Keratinocyte (primary cell): ENCODE results near the gene FBXO7. TPM values are rescaled to one million over a fixed set of nuclear protein-coding genes. Genes with fewer than 3 reads are reported as not detected.
A peak's percentile ranks its signal among the peaks of the same experiment; 100 is the strongest.

ENCODE experiments used
- DNase-seq: peaks from one replicate; pipeline ENCODE4 v3.0.0-alpha.2; 2011; ENCODE audit warnings: low read depth, missing footprints, low spot score
- FAIRE-seq: peaks from 2 replicates; lab custom pipeline; 2011; peaks lifted over from hg19 to GRCh38; lab: Jason Lieb, UNC
- H2AFZ ChIP-seq: 2 replicates; pipeline ENCODE4 v1.6.0; 2012; ENCODE audit warnings: low read length, control low read depth, inconsistent platforms; ENCODE audit not compliant: control insufficient read depth
- H3K27ac ChIP-seq: 2 replicates; pipeline ENCODE4 v1.5.1; 2011; ENCODE audit warnings: low read length; ENCODE audit not compliant: control insufficient read depth, insufficient read depth
- H3K27me3 ChIP-seq: 3 replicates; pipeline ENCODE4 v1.6.0; 2011; ENCODE audit warnings: low read length; ENCODE audit not compliant: control insufficient read depth, insufficient read depth; ENCODE audit errors: extremely low read depth
- H3K36me3 ChIP-seq, 2 experiments: 2 replicates in 1 of 2; 3 replicates in 1 of 2; pipeline ENCODE4 v1.5.1; 2011; ENCODE audit warnings: low read length in 2 of 2, mild to moderate bottlenecking in 1 of 2; ENCODE audit not compliant: control insufficient read depth in 2 of 2, insufficient read depth in 2 of 2; ENCODE audit errors: extremely low read depth in 1 of 2
- H3K4me1 ChIP-seq: 3 replicates; pipeline ENCODE4 v1.5.1; 2011; ENCODE audit warnings: low read length; ENCODE audit not compliant: control insufficient read depth, insufficient read depth; ENCODE audit errors: extremely low read depth
- H3K4me2 ChIP-seq: 3 replicates; pipeline ENCODE4 v1.6.0; 2011; ENCODE audit warnings: low read depth, low read length; ENCODE audit not compliant: control insufficient read depth, insufficient read depth; ENCODE audit errors: extremely low read depth
- H3K4me3 ChIP-seq, 3 experiments: fragments of 200-600 bp in 1 of 3; sonication (generic) in 1 of 3; 2 replicates in 2 of 3; 3 replicates in 1 of 3; pipeline ENCODE4 v1.5.1; 2011 to 2016; ENCODE audit warnings: low read length in 3 of 3, mild to moderate bottlenecking in 3 of 3, control low read depth in 2 of 3, inconsistent platforms in 1 of 3, low read depth in 1 of 3, mixed read lengths in 1 of 3, mixed run types in 1 of 3, moderate library complexity in 1 of 3; ENCODE audit not compliant: control insufficient read depth in 2 of 3, insufficient read depth in 2 of 3; ENCODE audit errors: extremely low read depth in 1 of 3
- H3K79me2 ChIP-seq: 2 replicates; pipeline ENCODE4 v1.6.0; 2012; ENCODE audit warnings: low read length; ENCODE audit not compliant: control insufficient read depth, insufficient read depth
- H3K9ac ChIP-seq: 3 replicates; pipeline ENCODE4 v1.6.0; 2011; ENCODE audit warnings: low read length; ENCODE audit not compliant: control insufficient read depth, insufficient read depth; ENCODE audit errors: extremely low read depth
- H3K9me1 ChIP-seq: 3 replicates; pipeline ENCODE4 v1.6.0; 2011; ENCODE audit warnings: low read length; ENCODE audit not compliant: control insufficient read depth, insufficient read depth; ENCODE audit errors: extremely low read depth
- H3K9me3 ChIP-seq: 2 replicates; pipeline ENCODE4 v1.5.1; 2012; ENCODE audit warnings: low read depth, low read length; ENCODE audit not compliant: control insufficient read depth
- H4K20me1 ChIP-seq: 3 replicates; pipeline ENCODE4 v1.6.0; 2011; ENCODE audit warnings: low read length; ENCODE audit not compliant: control insufficient read depth, insufficient read depth; ENCODE audit errors: extremely low read depth
- EZH2 ChIP-seq: IDR thresholded peaks from one replicate; pipeline ENCODE4 v1.6.1; 2012; ENCODE audit warnings: inconsistent platforms, mild to moderate bottlenecking, low read length, moderate library complexity
- dilution Hi-C: fragments of 300-500 bp; cut with MboI; formaldehyde crosslinking; loops from one replicate; pipeline ENCODE4 v1.7.0; 2020; ENCODE audit warnings: low sequenced_read_pairs; ENCODE audit not compliant: extremely low pct_ligation_motif_present
- polyA plus RNA-seq, 5 experiments: library from polyadenylated mRNA; depleted of rRNA in 3 of 5; stranded (reverse) in 3 of 5; stranded (forward) in 1 of 5; unstranded in 1 of 5; fragments of >200 nt; gene quantifications; 1 replicate in 1 of 5; 2 replicates in 3 of 5; 3 replicates in 1 of 5; pipeline versions ENCODE4 v1.2.1 to v1.2.3, GENCODE V29; 2011 to 2012; ENCODE audit warnings: missing spikeins in 2 of 5, low read depth in 1 of 5, low replicate concordance in 1 of 5
- TF ChIP-seq, protein P1 (sequence below), 3 experiments: IDR thresholded peaks in 1 of 3; conservative IDR thresholded peaks in 1 of 3; optimal IDR thresholded peaks in 1 of 3; 2 replicates in 2 of 3; 3 replicates in 1 of 3; pipeline versions ENCODE3 to v1.5.1; 2011; ENCODE audit warnings: low read length in 3 of 3, mild to moderate bottlenecking in 3 of 3, moderate library complexity in 2 of 3, control low read depth in 1 of 3, inconsistent platforms in 1 of 3; ENCODE audit not compliant: insufficient read depth in 2 of 3; ENCODE audit errors: extremely low read depth in 1 of 3

FBXO7 gene
- polyA plus RNA-seq, 1 donor (not counting 4 experiments of a cell fraction or from before 2014, with no cell fraction given): 106 TPM

DNA sequence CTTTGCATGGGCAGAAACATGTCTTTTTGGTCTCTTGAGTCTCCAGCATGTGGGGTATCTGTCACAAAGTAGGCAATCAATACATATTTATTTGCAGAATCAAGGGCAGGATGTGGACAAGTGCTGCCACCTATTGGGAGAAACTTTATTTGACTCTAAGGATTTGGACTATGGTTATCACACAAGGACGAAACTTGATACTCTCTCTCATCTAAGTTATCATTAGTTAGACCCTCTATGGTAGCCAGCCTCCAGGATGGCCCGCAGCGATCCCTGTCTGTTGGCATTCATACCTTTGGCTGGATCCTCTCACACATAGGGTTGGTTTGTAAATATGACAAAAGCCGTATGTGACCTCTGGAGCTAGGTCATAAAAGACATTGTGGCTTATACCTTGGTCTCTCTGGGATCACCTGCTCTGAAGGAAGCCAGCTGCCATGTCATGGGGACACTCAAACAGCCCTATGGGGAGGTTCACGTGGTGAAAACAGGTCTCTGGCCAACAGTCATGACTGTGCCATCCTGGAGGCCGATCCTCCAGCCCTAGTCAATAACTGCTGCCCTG is 1.1 kb upstream of the FBXO7 start:
- peaks cover 19% of the 10 kb centered on the region for H3K4me1 ChIP-seq
- peaks cover 3% of the 10 kb centered on the region for H3K9me1 ChIP-seq
- H4K20me1 ChIP-seq: peaks cover 7% of the 10 kb centered on the region
- H3K27me3 ChIP-seq: no peaks in the 10 kb centered on the region
- peak overlapping the region in 2 of 3 experiments; percentile 96 to 98 for H3K4me3 ChIP-seq
- no peak overlapping the region for H3K27ac ChIP-seq
- peaks cover 36% of the 10 kb centered on the region for H3K79me2 ChIP-seq
- H3K9ac ChIP-seq: peak overlapping the region; percentile 92
- no peaks in the 10 kb centered on the region for H3K9me3 ChIP-seq
- dilution Hi-C loops: no loop called here
- DNase-seq (no peak), FAIRE-seq (peak; percentile 9)
- H3K36me3 ChIP-seq: no peaks in the 10 kb centered on the region
- H2AFZ ChIP-seq: peak overlapping the region; percentile 47
- TF ChIP-seq EZH2: no peak
- TF ChIP-seq, protein P1, sequence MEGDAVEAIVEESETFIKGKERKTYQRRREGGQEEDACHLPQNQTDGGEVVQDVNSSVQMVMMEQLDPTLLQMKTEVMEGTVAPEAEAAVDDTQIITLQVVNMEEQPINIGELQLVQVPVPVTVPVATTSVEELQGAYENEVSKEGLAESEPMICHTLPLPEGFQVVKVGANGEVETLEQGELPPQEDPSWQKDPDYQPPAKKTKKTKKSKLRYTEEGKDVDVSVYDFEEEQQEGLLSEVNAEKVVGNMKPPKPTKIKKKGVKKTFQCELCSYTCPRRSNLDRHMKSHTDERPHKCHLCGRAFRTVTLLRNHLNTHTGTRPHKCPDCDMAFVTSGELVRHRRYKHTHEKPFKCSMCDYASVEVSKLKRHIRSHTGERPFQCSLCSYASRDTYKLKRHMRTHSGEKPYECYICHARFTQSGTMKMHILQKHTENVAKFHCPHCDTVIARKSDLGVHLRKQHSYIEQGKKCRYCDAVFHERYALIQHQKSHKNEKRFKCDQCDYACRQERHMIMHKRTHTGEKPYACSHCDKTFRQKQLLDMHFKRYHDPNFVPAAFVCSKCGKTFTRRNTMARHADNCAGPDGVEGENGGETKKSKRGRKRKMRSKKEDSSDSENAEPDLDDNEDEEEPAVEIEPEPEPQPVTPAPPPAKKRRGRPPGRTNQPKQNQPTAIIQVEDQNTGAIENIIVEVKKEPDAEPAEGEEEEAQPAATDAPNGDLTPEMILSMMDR (optimal IDR thresholded peaks at IDR 0.05 in 1 of 3, IDR thresholded peaks at IDR 0.05 in 1 of 3, conservative IDR thresholded peaks at IDR 0.05 in 1 of 3; ENCODE audit: extremely low read depth in 1 of 3, insufficient read depth in 2 of 3, low read length in 3 of 3): peak; percentile 37 to 56 (median 54)
- peak overlapping the region; percentile 66 for H3K4me2 ChIP-seq

DNA sequence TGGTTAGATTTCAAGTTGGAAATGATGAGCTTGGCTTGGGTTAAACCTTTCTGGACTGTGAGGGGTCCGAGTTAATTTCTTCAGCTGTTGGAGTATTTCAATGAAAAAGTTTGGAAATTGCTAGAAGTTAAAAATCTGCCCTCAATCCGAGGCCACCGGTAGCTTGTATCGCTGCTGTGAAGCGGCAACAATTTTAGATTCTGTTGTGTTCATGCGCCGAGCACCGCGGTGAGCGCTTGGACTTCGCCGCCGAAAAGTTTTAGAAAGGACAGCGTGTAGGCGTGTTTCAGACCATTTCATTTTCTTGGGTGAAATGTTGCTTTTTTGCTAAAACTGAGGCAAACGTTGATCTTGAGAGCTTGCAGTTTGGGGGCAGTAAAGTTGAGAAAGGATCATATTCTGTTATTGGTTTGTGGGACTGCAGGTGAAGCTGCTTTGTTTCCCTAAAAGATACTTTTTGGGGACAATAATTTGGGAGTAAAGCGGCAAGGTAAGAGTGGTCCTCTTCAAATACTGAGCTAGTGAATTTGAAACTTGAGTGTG is 928 bp downstream of the FBXO7 start:
- peaks cover 4 to 7% of the 10 kb centered on the region in 2 experiments for H3K36me3 ChIP-seq
- no peaks in the 10 kb centered on the region for H3K27me3 ChIP-seq
- no peaks in the 10 kb centered on the region for H3K9me3 ChIP-seq
- peaks cover 53% of the 10 kb centered on the region for H3K79me2 ChIP-seq
- DNase-seq (no peak), FAIRE-seq (no peak)
- H3K4me3 ChIP-seq: peak overlapping the region; percentile 92 to 98 (median 96)
- H3K9me1 ChIP-seq: peaks cover 6% of the 10 kb centered on the region
- H3K4me2 ChIP-seq: peak overlapping the region; percentile 90
- TF ChIP-seq EZH2: no peak
- TF ChIP-seq, protein P1 (optimal IDR thresholded peaks at IDR 0.05 in 1 of 3, IDR thresholded peaks at IDR 0.05 in 1 of 3, conservative IDR thresholded peaks at IDR 0.05 in 1 of 3; ENCODE audit: extremely low read depth in 1 of 3, insufficient read depth in 2 of 3, low read length in 3 of 3): no peak
- H2AFZ ChIP-seq: peak overlapping the region; percentile 74
- dilution Hi-C loops: no loop called here
- H3K9ac ChIP-seq: peak overlapping the region; percentile 92
- peaks cover 13% of the 10 kb centered on the region for H4K20me1 ChIP-seq
- peaks cover 19% of the 10 kb centered on the region for H3K4me1 ChIP-seq
- peak overlapping the region; percentile 93 for H3K27ac ChIP-seq
